Stomach (tissue), 9 donors: ENCODE data around the gene CYBA. TPM values are rescaled to one million over a fixed set of nuclear protein-coding genes. Genes with fewer than 3 reads are reported as not detected.

Source experiments
- DNase-seq, 2 donors: peaks; one replicate each; pipeline versions ENCODE4 v3.0.0 to v3.0.0-alpha.2; 2013 to 2019
- H3K27ac ChIP-seq, 5 donors: fragments of 200-600 bp in 4 of 5; sonication (generic) in 4 of 5; one replicate each; pipeline ENCODE4 v1.5.1; 2013 to 2019; ENCODE audit warnings: mild to moderate bottlenecking in 1 of 5, moderate library complexity in 1 of 5
- H3K27me3 ChIP-seq, 3 donors: fragments of 200-600 bp; sonication (generic); one replicate each; pipeline ENCODE4 v1.5.1; 2017 to 2019; ENCODE audit warnings: mixed run types in 1 of 3
- H3K36me3 ChIP-seq, 4 donors: fragments of 200-600 bp; sonication (generic); 1 replicate in 3 of 4; 2 replicates in 1 of 4; pipeline ENCODE4 v1.5.1; 2016 to 2019
- H3K4me1 ChIP-seq, 4 donors: fragments of 200-600 bp; sonication (generic); one replicate each; pipeline ENCODE4 v1.5.1; 2016 to 2019
- H3K4me3 ChIP-seq, 4 donors: fragments of 200-600 bp; sonication (generic) in 3 of 4; one replicate each; pipeline ENCODE4 v1.5.1; 2016 to 2019; ENCODE audit warnings: mild to moderate bottlenecking in 1 of 4
- H3K9me3 ChIP-seq, 4 donors: fragments of 200-600 bp; sonication (generic); one replicate each; pipeline ENCODE4 v1.5.1; 2016 to 2019
- CTCF ChIP-seq, 7 experiments: fragments of 450-650 bp in 4 of 7; fragments of 200-600 bp in 3 of 7; sonication (generic) in 3 of 7; IDR thresholded peaks; one replicate each; pipeline ENCODE4 v1.5.1; 2016 to 2019; ENCODE audit warnings: antibody characterized with exemption in 7 of 7, control low read depth in 2 of 7, mild to moderate bottlenecking in 1 of 7
- EP300 ChIP-seq: sonication (generic); formaldehyde crosslinking; IDR thresholded peaks from one replicate; pipeline ENCODE4 v1.6.1; 2017; ENCODE audit warnings: antibody characterized with exemption
- POLR2A ChIP-seq, 4 donors: fragments of 450-650 bp; IDR thresholded peaks; one replicate each; pipeline ENCODE4 v1.6.1; 2016; ENCODE audit warnings: antibody characterized with exemption in 4 of 4, control low read depth in 2 of 4, mild to moderate bottlenecking in 1 of 4, moderate library complexity in 1 of 4
- POLR2AphosphoS5 ChIP-seq, 3 donors: sonication (generic); formaldehyde crosslinking; IDR thresholded peaks; one replicate each; pipeline ENCODE4 v1.6.1; 2016; ENCODE audit warnings: antibody characterized with exemption in 3 of 3
- WGBS, 5 donors: extraction: QIAGEN DNeasy Blood & Tissue Kit in 3 of 5; methylation state at CpG; one replicate each; pipeline versions ENCODE4 v1.1.5 to v1.1.7; 2013 to 2018; 5-methylcytosine and 5-hydroxymethylcytosine counted together
- intact Hi-C: fragments of 100-400 bp; cut with DNase I; formaldehyde crosslinking; loops from one replicate; pipeline ENCODE4 v1.15.1; 2023; ENCODE audit warnings: low total_unique reads
- polyA plus RNA-seq, 3 donors: library from polyadenylated mRNA; stranded (reverse); fragments of 200-250 nt; gene quantifications; one replicate each; pipeline ENCODE4 v1.2.3, GENCODE V29; 2013
- total RNA-seq, 5 donors: library from RNA; depleted of rRNA; stranded (reverse); fragments of >200 nt; gene quantifications; one replicate each; pipeline versions ENCODE4 v1.1.0 to v1.2.3, GENCODE V29; 2014 to 2016
- donor health status: healthy with polysubstance abuse.
- donor health status: Bipolar disorder and iron deficiency.
- donor health status: healthy.

CYBA gene
- total and polyA plus RNA-seq, 8 donors: 21.0 to 480 (median 162) TPM

GRCh38 chr16:88686062-88686438 lies 35.2 kb upstream of the CYBA start:
- TF ChIP-seq EP300: no peak
- TF ChIP-seq POLR2A (IDR thresholded peaks at IDR 0.05): no peak
- no peak for TF ChIP-seq CTCF (IDR thresholded peaks at IDR 0.05)
- no peak for TF ChIP-seq POLR2AphosphoS5 (IDR thresholded peaks at IDR 0.05)
- no peaks in the 10 kb centered on the region for H3K36me3 ChIP-seq
- intact Hi-C loops: no loop called here
- peak; percentile 59 to 69 for DNase-seq
- H3K9me3 ChIP-seq: no peaks in the 10 kb centered on the region
- H3K4me3 ChIP-seq: peak overlapping the region; percentile 55 to 70 (median 58)
- H3K27ac ChIP-seq: peak overlapping the region; percentile 74 to 84 (median 81)
- peaks cover 5 to 90% (median 28%) of the 10 kb centered on the region in 3 donors for H3K27me3 ChIP-seq
- WGBS, 5 donors: 0 to 1% (median 1%) methylated on average over 7 to 25 of the region's 25 CpGs
- H3K4me1 ChIP-seq: peaks cover 29 to 57% (median 49%) of the 10 kb centered on the region in 4 donors

GRCh38 chr16:88685156-88686061 lies 34.6 kb upstream of the CYBA start:
- no peak for TF ChIP-seq POLR2A (IDR thresholded peaks at IDR 0.05)
- TF ChIP-seq CTCF (IDR thresholded peaks at IDR 0.05): peak in 4 of 7 experiments; percentile 18 to 61 (median 26)
- no peak for TF ChIP-seq EP300
- no peaks in the 10 kb centered on the region for H3K36me3 ChIP-seq
- peaks cover 29 to 59% (median 52%) of the 10 kb centered on the region in 4 donors for H3K4me1 ChIP-seq
- intact Hi-C loops: no loop called here
- no peaks in the 10 kb centered on the region for H3K9me3 ChIP-seq
- peaks cover 5 to 90% (median 34%) of the 10 kb centered on the region in 3 donors for H3K27me3 ChIP-seq
- H3K4me3 ChIP-seq: peak overlapping the region; percentile 55 to 70 (median 58)
- DNase-seq: peak in 1 of 2 donors; percentile 56
- peak overlapping the region; percentile 74 to 84 (median 81) for H3K27ac ChIP-seq
- 4 to 9% (median 5%) methylated on average over 17 to 33 of the region's 33 CpGs for WGBS, 5 donors

GRCh38 chr16:88684569-88685155 lies 33.8 kb upstream of the CYBA start:
- H3K27ac ChIP-seq: peak overlapping the region in 1 of 5 donors; percentile 84
- intact Hi-C loops: no loop called here
- no peaks in the 10 kb centered on the region for H3K36me3 ChIP-seq
- 71 to 80% (median 76%) methylated on average over 12 to 15 of the region's 15 CpGs for WGBS, 5 donors
- no peaks in the 10 kb centered on the region for H3K9me3 ChIP-seq
- H3K4me3 ChIP-seq: peak overlapping the region in 3 of 4 donors; percentile 57 to 70 (median 59)
- peaks cover 5 to 85% (median 34%) of the 10 kb centered on the region in 3 donors for H3K27me3 ChIP-seq
- TF ChIP-seq CTCF (IDR thresholded peaks at IDR 0.05) (no peak), EP300 (no peak), POLR2AphosphoS5 (IDR thresholded peaks at IDR 0.05) (no peak), POLR2A (IDR thresholded peaks at IDR 0.05) (no peak)
- DNase-seq: no peak
- H3K4me1 ChIP-seq: peaks cover 29 to 59% (median 52%) of the 10 kb centered on the region in 4 donors

GRCh38 chr16:88681709-88682451 lies 31.0 kb upstream of the CYBA start:
- peak; percentile 66 to 69 for DNase-seq
- Histone ChIP-seq H3K36me3 (peaks cover 0 to 11% (median 4%) of the 10 kb centered on the region in 4 donors), H3K4me1 (peaks cover 20 to 41% (median 36%) of the 10 kb centered on the region in 4 donors), H3K27ac (peak overlapping the region; percentile 7 to 84 (median 63)), H3K9me3 (no peaks in the 10 kb centered on the region), H3K27me3 (peaks cover 0 to 77% (median 28%) of the 10 kb centered on the region in 3 donors), H3K4me3 (no peak overlapping the region)
- 31 to 56% (median 54%) methylated on average over 19 to 21 of the region's 21 CpGs for WGBS, 5 donors
- TF ChIP-seq POLR2AphosphoS5 (IDR thresholded peaks at IDR 0.05): no peak
- TF ChIP-seq POLR2A (IDR thresholded peaks at IDR 0.05): no peak
- TF ChIP-seq CTCF (IDR thresholded peaks at IDR 0.05): no peak
- TF ChIP-seq EP300: no peak
- intact Hi-C loops: no loop called here
